K562 (cell line): ENCODE results near the gene MYMX. TPM values are rescaled to one million over a fixed set of nuclear protein-coding genes. Genes with fewer than 3 reads are reported as not detected.

Experiments
- ARID1B ChIP-seq: fragments of 450-650 bp; IDR thresholded peaks from 2 replicates; pipeline ENCODE4 v1.6.1; 2016; ENCODE audit warnings: antibody characterized with exemption, mild to moderate bottlenecking, inconsistent platforms
- ASH1L ChIP-seq: fragments of 450-650 bp; IDR thresholded peaks from 2 replicates; pipeline ENCODE4 v1.6.1; 2018; ENCODE audit warnings: borderline replicate concordance, mild to moderate bottlenecking, low read depth; ENCODE audit not compliant: partially characterized antibody
- GATA2 ChIP-seq: sonication (generic); formaldehyde crosslinking; IDR thresholded peaks from 2 replicates; pipeline ENCODE4 v1.4.0; 2020; ENCODE audit warnings: mild to moderate bottlenecking, missing genetic modification reagents
- HDGF ChIP-seq: fragments of 450-650 bp; IDR thresholded peaks from 2 replicates; pipeline ENCODE4 v1.6.1; 2016
- HEY1 ChIP-seq: fragments of 250-450 bp; sonication (Bioruptor Pico); IDR thresholded peaks from 2 replicates; pipeline ENCODE4 v1.5.0; 2020; ENCODE audit warnings: mild to moderate bottlenecking, moderate library complexity, borderline replicate concordance
- MCM2 ChIP-seq: fragments of 450-650 bp; IDR thresholded peaks from 2 replicates; pipeline ENCODE4 v1.6.1; 2017; ENCODE audit warnings: low read depth, mild to moderate bottlenecking
- MECOM ChIP-seq: fragments of 250-450 bp; sonication (Bioruptor Pico); IDR thresholded peaks from 2 replicates; pipeline ENCODE4 v1.8.0; 2022; ENCODE audit warnings: inconsistent platforms
- NFATC3 ChIP-seq: fragments of 450-650 bp; IDR thresholded peaks from 2 replicates; pipeline ENCODE4 v1.6.1; 2017; ENCODE audit warnings: mild to moderate bottlenecking
- SMAD4 ChIP-seq: fragments of 250-450 bp; sonication (Bioruptor Pico); conservative IDR thresholded peaks from 2 replicates; pipeline ENCODE4 v1.8.0; 2021; ENCODE audit warnings: inconsistent platforms, mild to moderate bottlenecking, moderate library complexity
- SMARCA5 ChIP-seq: fragments of 450-650 bp; IDR thresholded peaks from 2 replicates; pipeline ENCODE4 v1.6.1; 2016
- TEAD4 ChIP-seq, 2 experiments: sonication (generic) in 1 of 2; formaldehyde crosslinking in 1 of 2; IDR thresholded peaks; 2 replicates each; pipeline versions ENCODE4 v1.6.1 to v1.8.0; 2012 to 2022; ENCODE audit warnings: borderline replicate concordance in 1 of 2, inconsistent platforms in 1 of 2, low read length in 1 of 2, mild to moderate bottlenecking in 1 of 2, missing genetic modification reagents in 1 of 2
- XRCC4 ChIP-seq: IDR thresholded peaks from one replicate; pipeline ENCODE4 v1.6.1; 2011; ENCODE audit not compliant: insufficient read depth, insufficient read length; ENCODE audit errors: extremely low read depth
- ZNF134 ChIP-seq: fragments of 250-450 bp; sonication (Bioruptor Pico); conservative IDR thresholded peaks from 2 replicates; pipeline ENCODE4 v1.4.0; 2020
- ZNF175 ChIP-seq: fragments of 200-800 bp; sonication (Bioruptor generic); IDR thresholded peaks from 2 replicates; pipeline ENCODE4 v1.6.1; 2016; ENCODE audit warnings: low read depth, mild to moderate bottlenecking, missing genetic modification characterization, missing compliant biosample characterization
- ZNF639 ChIP-seq, 2 experiments: fragments of 200-800 bp in 1 of 2; sonication (Bioruptor generic) in 1 of 2; sonication (generic) in 1 of 2; formaldehyde crosslinking in 1 of 2; IDR thresholded peaks in 1 of 2; conservative IDR thresholded peaks in 1 of 2; 2 replicates each; pipeline versions ENCODE4 v1.5.0 to v1.6.1; 2016 to 2020; ENCODE audit warnings: missing compliant biosample characterization in 1 of 2, missing genetic modification characterization in 1 of 2, missing genetic modification reagents in 1 of 2
- ZNF764 ChIP-seq: fragments of 250-450 bp; sonication (Bioruptor Pico); IDR thresholded peaks from 2 replicates; pipeline ENCODE4 v1.4.0; 2020; ENCODE audit warnings: low read depth, mild to moderate bottlenecking, moderate library complexity
- polyA plus RNA-seq, 8 experiments: library from polyadenylated mRNA; depleted of rRNA in 4 of 8; stranded (reverse) in 5 of 8; unstranded in 3 of 8; fragments of >200 nt; fragmentation: Nextera tagmentation in 2 of 8; fragmentation: Illumina TruSeq in 1 of 8; extraction: Ambion mirVana in 2 of 8; extraction: Trizol in 1 of 8; gene quantifications; 2 replicates each; pipeline versions ENCODE4 v1.2.1 to v1.2.3, GENCODE V29; 2011 to 2014; ENCODE audit warnings: inconsistent platforms in 1 of 8, missing spikeins in 1 of 8
- total RNA-seq, 7 experiments: library from RNA; depleted of rRNA in 6 of 7; stranded (reverse); fragments of >200 nt in 6 of 7; fragmentation: Illumina TruSeq in 2 of 7; extraction: Trizol in 2 of 7; gene quantifications; 2 replicates each; pipeline versions ENCODE4 v1.2.1 to v1.2.3, GENCODE V29; 2011 to 2021; ENCODE audit warnings: low replicate concordance in 1 of 7
- TF ChIP-seq, protein P1 (sequence below), 2 experiments: fragments of 450-650 bp; IDR thresholded peaks; 2 replicates each; pipeline ENCODE4 v1.6.1; 2016
- TF ChIP-seq, protein P2 (sequence below): IDR thresholded peaks from 3 replicates; pipeline ENCODE4 v1.6.1; 2011; ENCODE audit warnings: borderline replicate concordance, mild to moderate bottlenecking, moderate library complexity; ENCODE audit not compliant: insufficient read length; ENCODE audit errors: extremely low read depth
- TF ChIP-seq, protein P3 (sequence below): fragments of 450-650 bp; IDR thresholded peaks from 2 replicates; pipeline ENCODE4 v1.6.1; 2017; ENCODE audit warnings: antibody characterized with exemption

MYMX gene
- total and polyA plus RNA-seq, 9 of the 15 experiments (the other 6 are each of a cell fraction or from before 2014, with no cell fraction given): 0.12 TPM; not detected in 8

- TF ChIP-seq XRCC4 (no peak), SMAD4 (peak; percentile 44), NFATC3 (no peak), HEY1 (CRISPR knock-in tag) (no peak; the same call in 1 of the 2 replicates), ARID1B (peak; percentile 78), ASH1L (no peak), ZNF134 (CRISPR knock-in tag) (no peak), GATA2 (CRISPR knock-in tag) (peak; percentile 16; the same call in 1 of the 2 replicates), ZNF639 (CRISPR knock-in tag; conservative IDR thresholded peaks at IDR 0.05 in 1 of 2, IDR thresholded peaks at IDR 0.05 in 1 of 2) (no peak), SMARCA5 (no peak), MECOM (CRISPR knock-in tag) (no peak), ZNF764 (CRISPR knock-in tag) (no peak), MCM2 (no peak), TEAD4 (IDR thresholded peaks at IDR 0.05; ENCODE audit: low read length) (no peak), TEAD4 (CRISPR knock-in tag; IDR thresholded peaks at IDR 0.05; ENCODE audit: borderline replicate concordance) (no peak), ZNF175 (CRISPR knock-in tag) (no peak), HDGF (no peak)
- TF ChIP-seq, protein P1, sequence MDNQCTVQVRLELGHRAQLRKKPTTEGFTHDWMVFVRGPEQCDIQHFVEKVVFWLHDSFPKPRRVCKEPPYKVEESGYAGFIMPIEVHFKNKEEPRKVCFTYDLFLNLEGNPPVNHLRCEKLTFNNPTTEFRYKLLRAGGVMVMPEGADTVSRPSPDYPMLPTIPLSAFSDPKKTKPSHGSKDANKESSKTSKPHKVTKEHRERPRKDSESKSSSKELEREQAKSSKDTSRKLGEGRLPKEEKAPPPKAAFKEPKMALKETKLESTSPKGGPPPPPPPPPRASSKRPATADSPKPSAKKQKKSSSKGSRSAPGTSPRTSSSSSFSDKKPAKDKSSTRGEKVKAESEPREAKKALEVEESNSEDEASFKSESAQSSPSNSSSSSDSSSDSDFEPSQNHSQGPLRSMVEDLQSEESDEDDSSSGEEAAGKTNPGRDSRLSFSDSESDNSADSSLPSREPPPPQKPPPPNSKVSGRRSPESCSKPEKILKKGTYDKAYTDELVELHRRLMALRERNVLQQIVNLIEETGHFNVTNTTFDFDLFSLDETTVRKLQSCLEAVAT (IDR thresholded peaks at IDR 0.05): 0 out of 4 replicates have a peak, but pooled peaks of 1 of the 2 experiments have one; percentile 36
- TF ChIP-seq, protein P2, sequence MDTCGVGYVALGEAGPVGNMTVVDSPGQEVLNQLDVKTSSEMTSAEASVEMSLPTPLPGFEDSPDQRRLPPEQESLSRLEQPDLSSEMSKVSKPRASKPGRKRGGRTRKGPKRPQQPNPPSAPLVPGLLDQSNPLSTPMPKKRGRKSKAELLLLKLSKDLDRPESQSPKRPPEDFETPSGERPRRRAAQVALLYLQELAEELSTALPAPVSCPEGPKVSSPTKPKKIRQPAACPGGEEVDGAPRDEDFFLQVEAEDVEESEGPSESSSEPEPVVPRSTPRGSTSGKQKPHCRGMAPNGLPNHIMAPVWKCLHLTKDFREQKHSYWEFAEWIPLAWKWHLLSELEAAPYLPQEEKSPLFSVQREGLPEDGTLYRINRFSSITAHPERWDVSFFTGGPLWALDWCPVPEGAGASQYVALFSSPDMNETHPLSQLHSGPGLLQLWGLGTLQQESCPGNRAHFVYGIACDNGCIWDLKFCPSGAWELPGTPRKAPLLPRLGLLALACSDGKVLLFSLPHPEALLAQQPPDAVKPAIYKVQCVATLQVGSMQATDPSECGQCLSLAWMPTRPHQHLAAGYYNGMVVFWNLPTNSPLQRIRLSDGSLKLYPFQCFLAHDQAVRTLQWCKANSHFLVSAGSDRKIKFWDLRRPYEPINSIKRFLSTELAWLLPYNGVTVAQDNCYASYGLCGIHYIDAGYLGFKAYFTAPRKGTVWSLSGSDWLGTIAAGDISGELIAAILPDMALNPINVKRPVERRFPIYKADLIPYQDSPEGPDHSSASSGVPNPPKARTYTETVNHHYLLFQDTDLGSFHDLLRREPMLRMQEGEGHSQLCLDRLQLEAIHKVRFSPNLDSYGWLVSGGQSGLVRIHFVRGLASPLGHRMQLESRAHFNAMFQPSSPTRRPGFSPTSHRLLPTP: no peak
- TF ChIP-seq, protein P3, sequence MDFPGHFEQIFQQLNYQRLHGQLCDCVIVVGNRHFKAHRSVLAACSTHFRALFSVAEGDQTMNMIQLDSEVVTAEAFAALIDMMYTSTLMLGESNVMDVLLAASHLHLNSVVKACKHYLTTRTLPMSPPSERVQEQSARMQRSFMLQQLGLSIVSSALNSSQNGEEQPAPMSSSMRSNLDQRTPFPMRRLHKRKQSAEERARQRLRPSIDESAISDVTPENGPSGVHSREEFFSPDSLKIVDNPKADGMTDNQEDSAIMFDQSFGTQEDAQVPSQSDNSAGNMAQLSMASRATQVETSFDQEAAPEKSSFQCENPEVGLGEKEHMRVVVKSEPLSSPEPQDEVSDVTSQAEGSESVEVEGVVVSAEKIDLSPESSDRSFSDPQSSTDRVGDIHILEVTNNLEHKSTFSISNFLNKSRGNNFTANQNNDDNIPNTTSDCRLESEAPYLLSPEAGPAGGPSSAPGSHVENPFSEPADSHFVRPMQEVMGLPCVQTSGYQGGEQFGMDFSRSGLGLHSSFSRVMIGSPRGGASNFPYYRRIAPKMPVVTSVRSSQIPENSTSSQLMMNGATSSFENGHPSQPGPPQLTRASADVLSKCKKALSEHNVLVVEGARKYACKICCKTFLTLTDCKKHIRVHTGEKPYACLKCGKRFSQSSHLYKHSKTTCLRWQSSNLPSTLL: peak; percentile 5; the same call in 1 of the 2 replicates
These were observed 30.9 kb downstream of the MYMX start (continued) for GRCh38 chr6:44247338-44248302.
